HepG2 (cell line): ENCODE results near the gene MAGI1.

Experiments used
- ERF ChIP-seq: IDR thresholded peaks from 2 replicates; pipeline ENCODE4 v1.6.1; 2018; ENCODE audit warnings: missing biosample characterization, missing genetic modification reagents
- KDM1A ChIP-seq: IDR thresholded peaks from 2 replicates; pipeline ENCODE4 v1.6.1; 2016; ENCODE audit warnings: missing compliant biosample characterization
- TARDBP ChIP-seq: sonication (generic); formaldehyde crosslinking; IDR thresholded peaks from 2 replicates; pipeline ENCODE4 v1.8.0; 2022; ENCODE audit warnings: mild to moderate bottlenecking, missing genetic modification reagents
- ZNF501 ChIP-seq: sonication (generic); formaldehyde crosslinking; IDR thresholded peaks from 2 replicates; pipeline ENCODE4 v1.5.1; 2020; ENCODE audit warnings: mild to moderate bottlenecking, moderate library complexity, missing genetic modification reagents
- TF ChIP-seq, protein P1 (sequence below): IDR thresholded peaks from 2 replicates; pipeline ENCODE4 v1.6.1; 2012; ENCODE audit warnings: inconsistent platforms
- TF ChIP-seq, protein P2 (sequence below): sonication (generic); formaldehyde crosslinking; IDR thresholded peaks from 2 replicates; pipeline ENCODE4 v1.9.0; 2022; ENCODE audit warnings: missing genetic modification reagents, mild to moderate bottlenecking, borderline replicate concordance

DNA sequence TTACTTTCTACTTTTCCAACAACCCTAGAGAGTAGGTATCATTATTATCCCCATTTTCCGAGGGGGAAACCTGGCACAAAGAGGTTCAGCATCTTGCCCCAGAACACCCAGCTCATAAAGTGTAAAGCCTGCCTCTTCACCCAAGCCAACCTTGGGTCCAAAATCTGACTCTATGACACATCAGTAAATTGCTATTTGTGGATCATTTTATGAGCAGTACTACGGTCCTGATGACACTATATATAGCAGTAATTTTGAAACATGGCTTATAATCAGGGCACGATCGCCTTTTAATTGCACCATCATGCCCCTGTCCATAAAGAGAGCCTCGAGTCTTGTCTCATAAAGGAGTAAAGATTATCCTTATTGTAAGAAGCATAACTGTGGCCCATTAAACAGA, 9.7 kb downstream of the MAGI1 start:
- TF ChIP-seq TARDBP (CRISPR knock-in tag) (no peak), ERF (CRISPR knock-in tag) (no peak), KDM1A (CRISPR knock-in tag) (no peak), ZNF501 (no peak)
- TF ChIP-seq, protein P1, sequence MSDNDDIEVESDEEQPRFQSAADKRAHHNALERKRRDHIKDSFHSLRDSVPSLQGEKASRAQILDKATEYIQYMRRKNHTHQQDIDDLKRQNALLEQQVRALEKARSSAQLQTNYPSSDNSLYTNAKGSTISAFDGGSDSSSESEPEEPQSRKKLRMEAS: no peak
- TF ChIP-seq, protein P2, sequence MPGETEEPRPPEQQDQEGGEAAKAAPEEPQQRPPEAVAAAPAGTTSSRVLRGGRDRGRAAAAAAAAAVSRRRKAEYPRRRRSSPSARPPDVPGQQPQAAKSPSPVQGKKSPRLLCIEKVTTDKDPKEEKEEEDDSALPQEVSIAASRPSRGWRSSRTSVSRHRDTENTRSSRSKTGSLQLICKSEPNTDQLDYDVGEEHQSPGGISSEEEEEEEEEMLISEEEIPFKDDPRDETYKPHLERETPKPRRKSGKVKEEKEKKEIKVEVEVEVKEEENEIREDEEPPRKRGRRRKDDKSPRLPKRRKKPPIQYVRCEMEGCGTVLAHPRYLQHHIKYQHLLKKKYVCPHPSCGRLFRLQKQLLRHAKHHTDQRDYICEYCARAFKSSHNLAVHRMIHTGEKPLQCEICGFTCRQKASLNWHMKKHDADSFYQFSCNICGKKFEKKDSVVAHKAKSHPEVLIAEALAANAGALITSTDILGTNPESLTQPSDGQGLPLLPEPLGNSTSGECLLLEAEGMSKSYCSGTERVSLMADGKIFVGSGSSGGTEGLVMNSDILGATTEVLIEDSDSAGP: no peak
